ENCODE data around the gene GREB1. TPM values are rescaled to one million over a fixed set of nuclear protein-coding genes. Genes with fewer than 3 reads are reported as not detected.
A peak's percentile ranks its signal among the peaks of the same experiment; 100 is the strongest.

Gene GREB1
- total RNA-seq, 1 donor from 2014 or later = 6.8 TPM

DNA sequence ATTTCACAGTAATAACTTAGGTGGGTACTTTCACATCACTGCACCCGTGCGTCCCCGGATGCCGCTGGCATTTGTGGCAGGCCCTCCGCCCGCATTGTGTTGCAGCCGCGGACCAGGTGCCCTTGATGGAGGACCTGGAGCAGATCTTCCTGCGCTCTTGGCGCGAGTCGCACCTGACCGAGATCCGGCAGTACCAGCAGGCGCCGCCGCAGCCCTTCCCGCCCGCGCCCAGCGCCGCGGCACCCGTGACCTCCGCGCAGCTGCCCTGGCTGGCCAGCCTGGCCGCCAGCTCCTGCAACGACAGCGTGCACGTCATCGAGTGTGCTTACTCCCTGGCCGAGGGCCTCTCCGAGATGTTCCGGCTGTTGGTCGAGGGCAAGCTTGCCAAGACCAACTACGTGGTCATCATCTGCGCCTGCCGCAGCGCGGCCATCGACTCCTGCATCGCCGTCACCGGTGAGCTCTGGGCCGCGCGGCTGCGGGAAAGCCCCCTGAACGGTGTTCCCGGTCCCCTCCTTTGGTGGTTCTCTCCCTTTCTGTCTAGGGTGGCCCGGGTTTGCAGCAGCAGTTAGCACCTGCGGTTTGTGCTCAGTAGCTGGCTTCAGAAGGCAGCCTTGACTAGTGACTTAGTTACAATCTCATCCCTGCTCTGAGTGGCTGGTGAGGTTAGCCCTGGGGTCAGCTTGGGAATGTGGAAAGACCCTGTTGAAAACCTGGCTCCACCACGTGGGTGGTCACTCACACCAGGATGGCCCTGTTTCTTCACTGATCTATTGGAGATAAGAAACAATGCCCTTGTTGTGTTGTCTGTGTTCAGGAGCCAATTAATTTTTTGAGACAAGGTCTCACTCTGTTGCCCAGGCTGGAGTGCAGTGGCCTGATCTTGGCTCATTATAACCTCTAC lies 59.1 kb downstream of the GREB1 start:
- no peaks in the 10 kb centered on the region for H3K27me3 ChIP-seq (ENCODE audit: control insufficient read depth in 3 of 3, insufficient read depth in 3 of 3, low read length in 3 of 3)
- H3K27ac ChIP-seq (ENCODE audit: low read depth, low read length) = no peak overlapping the region
- H3K4me1 ChIP-seq (ENCODE audit: control insufficient read depth in 3 of 3, insufficient read depth in 3 of 3, low read length in 3 of 3) = peaks cover 5 to 9% (median 7%) of the 10 kb centered on the region in 3 donors
- H3K36me3 ChIP-seq (ENCODE audit: control insufficient read depth in 3 of 3, insufficient read depth in 3 of 3, low read length in 3 of 3) = peaks cover 0 to 4% (median 0%) of the 10 kb centered on the region in 3 donors
- H3K4me3 ChIP-seq (ENCODE audit: low read length in 3 of 3) = no peak overlapping the region
- no peaks in the 10 kb centered on the region for H3K9me3 ChIP-seq (ENCODE audit: control insufficient read depth in 3 of 3, low read length in 3 of 3)
- no peak overlapping the region for H3K9ac ChIP-seq (ENCODE audit: low read depth in 1 of 3, low read length in 3 of 3)

DNA sequence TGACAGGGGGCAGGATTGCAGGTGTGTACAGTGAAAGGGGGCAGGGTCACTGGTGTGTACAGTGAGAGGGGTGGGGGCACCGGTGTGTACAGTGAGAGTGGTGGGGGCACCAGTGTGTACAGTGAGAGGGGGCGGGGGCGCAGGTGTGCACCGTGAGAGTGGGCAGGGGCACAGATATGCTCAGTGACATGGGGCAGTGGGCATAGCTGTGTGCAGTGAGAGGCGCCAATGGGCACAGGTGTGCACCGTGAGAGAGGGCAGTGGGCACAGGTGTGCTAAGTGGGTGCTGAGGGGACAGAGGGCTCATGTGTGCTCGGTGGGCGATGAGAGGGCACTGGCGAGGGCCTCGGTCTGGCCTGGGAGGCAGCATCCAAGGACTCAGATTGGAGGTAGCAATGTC lies 63.0 kb downstream of the GREB1 start:
- Histone ChIP-seq H3K36me3 (ENCODE audit: control insufficient read depth in 3 of 3, insufficient read depth in 3 of 3, low read length in 3 of 3) (peaks cover 0 to 6% (median 0%) of the 10 kb centered on the region in 3 donors), H3K27ac (ENCODE audit: low read depth, low read length) (no peak overlapping the region), H3K27me3 (ENCODE audit: control insufficient read depth in 3 of 3, insufficient read depth in 3 of 3, low read length in 3 of 3) (no peaks in the 10 kb centered on the region), H3K9me3 (ENCODE audit: control insufficient read depth in 3 of 3, low read length in 3 of 3) (no peaks in the 10 kb centered on the region), H3K9ac (ENCODE audit: low read depth in 1 of 3, low read length in 3 of 3) (no peak overlapping the region), H3K4me3 (ENCODE audit: low read length in 3 of 3) (no peak overlapping the region), H3K4me1 (ENCODE audit: control insufficient read depth in 3 of 3, insufficient read depth in 3 of 3, low read length in 3 of 3) (peaks cover 13 to 19% (median 18%) of the 10 kb centered on the region in 3 donors)

- Histone ChIP-seq H3K36me3 (ENCODE audit: control insufficient read depth in 3 of 3, insufficient read depth in 3 of 3, low read length in 3 of 3) (peaks cover 0 to 6% (median 0%) of the 10 kb centered on the region in 3 donors), H3K9ac (ENCODE audit: low read depth in 1 of 3, low read length in 3 of 3) (no peak overlapping the region), H3K27me3 (ENCODE audit: control insufficient read depth in 3 of 3, insufficient read depth in 3 of 3, low read length in 3 of 3) (no peaks in the 10 kb centered on the region), H3K4me3 (ENCODE audit: low read length in 3 of 3) (peak overlapping the region in 2 of 3 donors; percentile 10 to 32), H3K4me1 (ENCODE audit: control insufficient read depth in 3 of 3, insufficient read depth in 3 of 3, low read length in 3 of 3) (peaks cover 13 to 19% (median 18%) of the 10 kb centered on the region in 3 donors), H3K27ac (ENCODE audit: low read depth, low read length) (peak overlapping the region; percentile 14), H3K9me3 (ENCODE audit: control insufficient read depth in 3 of 3, low read length in 3 of 3) (no peaks in the 10 kb centered on the region)
These were observed 63.8 kb downstream of the GREB1 start for GRCh38 chr2:11597538-11598225.

GRCh38 chr2:11598228-11598731 lies 64.4 kb downstream of the GREB1 start:
- H3K27ac ChIP-seq (ENCODE audit: low read depth, low read length) = peak overlapping the region; percentile 14
- no peaks in the 10 kb centered on the region for H3K27me3 ChIP-seq (ENCODE audit: control insufficient read depth in 3 of 3, insufficient read depth in 3 of 3, low read length in 3 of 3)
- H3K9me3 ChIP-seq (ENCODE audit: control insufficient read depth in 3 of 3, low read length in 3 of 3) = no peaks in the 10 kb centered on the region
- H3K4me1 ChIP-seq (ENCODE audit: control insufficient read depth in 3 of 3, insufficient read depth in 3 of 3, low read length in 3 of 3) = peaks cover 13 to 19% (median 18%) of the 10 kb centered on the region in 3 donors
- peak overlapping the region in 1 of 3 donors; percentile 34 for H3K9ac ChIP-seq (ENCODE audit: low read depth in 1 of 3, low read length in 3 of 3)
- peak overlapping the region in 2 of 3 donors; percentile 10 to 32 for H3K4me3 ChIP-seq (ENCODE audit: low read length in 3 of 3)
- peaks cover 0 to 4% (median 0%) of the 10 kb centered on the region in 3 donors for H3K36me3 ChIP-seq (ENCODE audit: control insufficient read depth in 3 of 3, insufficient read depth in 3 of 3, low read length in 3 of 3)

DNA sequence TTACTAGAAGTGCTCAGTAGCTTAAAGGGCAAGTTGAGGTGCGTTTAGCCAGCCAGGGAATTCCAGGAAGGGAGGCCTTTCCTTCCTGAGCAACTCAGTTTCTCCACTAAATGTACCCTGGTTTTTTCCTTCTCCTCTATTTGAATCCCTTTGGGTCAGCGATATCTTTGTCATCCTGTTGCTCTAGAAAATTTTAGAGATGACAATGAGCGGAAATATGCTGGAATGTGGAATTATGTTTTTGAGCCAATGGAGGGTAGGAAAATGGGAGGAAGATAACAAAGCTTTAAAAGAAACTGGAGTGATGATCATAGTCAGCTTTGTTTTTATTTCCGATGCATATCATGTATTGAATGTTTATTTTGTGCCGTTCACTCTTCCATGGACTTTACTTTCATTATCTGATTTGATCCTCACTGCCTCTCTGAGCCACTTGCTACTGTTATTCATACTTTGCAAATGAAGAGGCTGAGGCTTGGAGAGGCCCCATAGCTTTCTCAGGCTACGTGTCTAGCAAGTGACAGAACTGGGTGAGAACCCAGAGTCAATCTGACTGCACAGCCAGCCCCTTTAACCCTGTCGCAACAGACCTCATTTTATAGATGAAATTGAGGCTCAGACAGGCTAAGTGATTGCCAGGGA lies 68.8 kb downstream of the GREB1 start:
- H3K36me3 ChIP-seq (ENCODE audit: control insufficient read depth in 3 of 3, insufficient read depth in 3 of 3, low read length in 3 of 3) = peaks cover 0 to 2% (median 0%) of the 10 kb centered on the region in 3 donors
- H3K9ac ChIP-seq (ENCODE audit: low read depth in 1 of 3, low read length in 3 of 3) = no peak overlapping the region
- H3K4me3 ChIP-seq (ENCODE audit: low read length in 3 of 3) = no peak overlapping the region
- no peaks in the 10 kb centered on the region for H3K27me3 ChIP-seq (ENCODE audit: control insufficient read depth in 3 of 3, insufficient read depth in 3 of 3, low read length in 3 of 3)
- no peak overlapping the region for H3K27ac ChIP-seq (ENCODE audit: low read depth, low read length)
- no peaks in the 10 kb centered on the region for H3K9me3 ChIP-seq (ENCODE audit: control insufficient read depth in 3 of 3, low read length in 3 of 3)
- H3K4me1 ChIP-seq (ENCODE audit: control insufficient read depth in 3 of 3, insufficient read depth in 3 of 3, low read length in 3 of 3) = peaks cover 10 to 13% (median 13%) of the 10 kb centered on the region in 3 donors

DNA sequence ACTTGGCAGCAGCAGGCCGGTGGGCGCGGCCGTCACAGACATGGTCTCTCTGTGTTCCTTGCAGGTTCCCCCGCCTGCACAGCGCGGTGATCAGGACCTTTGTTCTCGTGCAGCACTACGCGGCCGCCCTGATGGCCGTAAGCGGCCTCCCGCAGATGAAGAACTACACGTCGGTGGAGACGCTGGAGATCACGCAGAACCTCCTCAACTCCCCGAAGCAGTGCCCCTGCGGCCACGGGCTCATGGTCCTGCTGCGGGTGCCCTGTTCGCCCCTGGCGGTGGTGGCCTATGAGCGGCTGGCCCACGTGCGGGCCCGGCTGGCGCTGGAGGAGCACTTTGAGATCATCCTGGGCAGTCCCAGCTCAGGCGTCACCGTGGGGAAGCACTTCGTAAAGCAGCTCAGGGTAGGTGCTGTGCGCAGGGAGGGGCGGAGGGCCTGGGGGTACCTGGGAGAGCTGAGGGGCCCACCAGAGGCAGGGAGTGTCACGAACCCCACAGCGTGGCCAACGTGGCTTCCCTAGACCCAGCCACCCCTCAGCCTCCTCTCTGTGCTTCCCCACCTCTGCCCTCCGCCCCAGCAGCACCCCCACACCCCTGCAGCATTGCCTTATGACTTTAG lies 76.9 kb downstream of the GREB1 start:
- Histone ChIP-seq H3K36me3 (ENCODE audit: control insufficient read depth in 3 of 3, insufficient read depth in 3 of 3, low read length in 3 of 3) (peaks cover 0 to 5% (median 0%) of the 10 kb centered on the region in 3 donors), H3K9ac (ENCODE audit: low read depth in 1 of 3, low read length in 3 of 3) (no peak overlapping the region), H3K27ac (ENCODE audit: low read depth, low read length) (no peak overlapping the region), H3K9me3 (ENCODE audit: control insufficient read depth in 3 of 3, low read length in 3 of 3) (no peaks in the 10 kb centered on the region), H3K27me3 (ENCODE audit: control insufficient read depth in 3 of 3, insufficient read depth in 3 of 3, low read length in 3 of 3) (no peaks in the 10 kb centered on the region), H3K4me1 (ENCODE audit: control insufficient read depth in 3 of 3, insufficient read depth in 3 of 3, low read length in 3 of 3) (no peaks in the 10 kb centered on the region), H3K4me3 (ENCODE audit: low read length in 3 of 3) (no peak overlapping the region)

DNA sequence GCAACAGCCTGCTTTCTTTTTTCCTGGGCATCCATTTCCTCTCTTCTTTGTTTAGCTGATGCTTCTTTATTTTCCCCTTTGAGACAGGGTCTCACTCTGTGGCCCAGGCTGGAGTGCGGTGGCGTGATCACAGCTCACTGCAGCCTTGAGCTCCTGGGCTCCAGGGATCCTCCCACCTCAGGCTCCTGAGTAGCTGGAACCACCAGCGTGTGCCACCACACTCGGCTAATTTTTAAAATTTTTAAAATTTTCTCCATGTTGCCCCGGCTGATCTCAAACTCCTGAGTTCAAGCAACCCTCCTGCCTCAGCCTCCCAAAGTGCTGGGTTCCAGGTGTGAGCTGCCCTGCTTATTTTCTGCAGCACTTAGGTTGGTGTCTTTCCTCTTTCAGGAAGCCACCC lies 77.4 kb downstream of the GREB1 start:
- Histone ChIP-seq H3K9me3 (ENCODE audit: control insufficient read depth in 3 of 3, low read length in 3 of 3) (no peaks in the 10 kb centered on the region), H3K36me3 (ENCODE audit: control insufficient read depth in 3 of 3, insufficient read depth in 3 of 3, low read length in 3 of 3) (peaks cover 0 to 5% (median 0%) of the 10 kb centered on the region in 3 donors), H3K4me1 (ENCODE audit: control insufficient read depth in 3 of 3, insufficient read depth in 3 of 3, low read length in 3 of 3) (no peaks in the 10 kb centered on the region), H3K9ac (ENCODE audit: low read depth in 1 of 3, low read length in 3 of 3) (no peak overlapping the region), H3K27ac (ENCODE audit: low read depth, low read length) (no peak overlapping the region), H3K4me3 (ENCODE audit: low read length in 3 of 3) (no peak overlapping the region), H3K27me3 (ENCODE audit: control insufficient read depth in 3 of 3, insufficient read depth in 3 of 3, low read length in 3 of 3) (no peaks in the 10 kb centered on the region)

- H3K27ac ChIP-seq (ENCODE audit: low read depth, low read length) = no peak overlapping the region
- H3K27me3 ChIP-seq (ENCODE audit: control insufficient read depth in 3 of 3, insufficient read depth in 3 of 3, low read length in 3 of 3) = no peaks in the 10 kb centered on the region
These were observed 78.8 kb downstream of the GREB1 start for GRCh38 chr2:11612553-11613215.

GRCh38 chr2:11613297-11613696 lies 79.5 kb downstream of the GREB1 start:
- no peak overlapping the region for H3K4me3 ChIP-seq (ENCODE audit: low read length in 3 of 3)
- no peaks in the 10 kb centered on the region for H3K9me3 ChIP-seq (ENCODE audit: control insufficient read depth in 3 of 3, low read length in 3 of 3)
- peaks cover 0 to 9% (median 0%) of the 10 kb centered on the region in 3 donors for H3K36me3 ChIP-seq (ENCODE audit: control insufficient read depth in 3 of 3, insufficient read depth in 3 of 3, low read length in 3 of 3)
- H3K9ac ChIP-seq (ENCODE audit: low read depth in 1 of 3, low read length in 3 of 3) = no peak overlapping the region
- H3K27ac ChIP-seq (ENCODE audit: low read depth, low read length) = no peak overlapping the region
- no peaks in the 10 kb centered on the region for H3K4me1 ChIP-seq (ENCODE audit: control insufficient read depth in 3 of 3, insufficient read depth in 3 of 3, low read length in 3 of 3)
- no peaks in the 10 kb centered on the region for H3K27me3 ChIP-seq (ENCODE audit: control insufficient read depth in 3 of 3, insufficient read depth in 3 of 3, low read length in 3 of 3)

More at GRCh38 chr2:11612553-11613215, 78.8 kb downstream of the GREB1 start:
- no peaks in the 10 kb centered on the region for H3K4me1 ChIP-seq (ENCODE audit: control insufficient read depth in 3 of 3, insufficient read depth in 3 of 3, low read length in 3 of 3)
- H3K9me3 ChIP-seq (ENCODE audit: control insufficient read depth in 3 of 3, low read length in 3 of 3) = no peaks in the 10 kb centered on the region
- peaks cover 0 to 9% (median 0%) of the 10 kb centered on the region in 3 donors for H3K36me3 ChIP-seq (ENCODE audit: control insufficient read depth in 3 of 3, insufficient read depth in 3 of 3, low read length in 3 of 3)
- no peak overlapping the region for H3K4me3 ChIP-seq (ENCODE audit: low read length in 3 of 3)
- no peak overlapping the region for H3K9ac ChIP-seq (ENCODE audit: low read depth in 1 of 3, low read length in 3 of 3)
